ENCODE data around the gene DRGX.

DNA sequence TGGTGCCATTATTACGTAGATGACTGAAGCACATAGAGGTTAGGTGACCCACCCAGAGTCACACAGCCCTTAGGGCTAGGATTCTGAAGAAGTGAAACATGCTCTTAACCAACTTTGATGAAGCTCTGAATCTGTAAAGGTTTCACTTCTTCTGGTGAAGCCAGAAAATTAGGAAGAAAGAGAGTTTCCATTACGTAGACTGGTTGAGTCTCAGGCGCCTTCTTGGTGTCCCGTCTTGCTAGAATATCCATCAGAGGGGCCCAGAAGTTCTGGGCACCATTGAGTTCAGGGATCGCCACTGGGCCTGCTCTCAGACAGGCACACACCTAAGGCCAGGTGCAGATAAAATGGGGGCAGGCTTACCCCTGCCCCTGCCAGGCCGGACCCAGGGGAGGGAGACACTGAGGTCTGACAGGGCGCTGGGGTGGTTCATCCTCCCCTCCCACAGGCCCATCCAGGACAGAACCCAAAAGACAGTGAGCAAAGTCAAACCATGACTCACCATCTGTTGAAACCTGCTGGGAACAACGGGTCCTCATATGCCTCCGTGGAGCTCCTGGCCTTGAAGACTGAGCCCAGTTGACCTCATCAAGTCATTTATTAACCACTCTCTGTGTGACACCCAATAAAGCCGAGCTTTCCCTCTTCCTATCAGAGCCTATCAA lies 33.2 kb downstream of the DRGX start:
- TF ChIP-seq, protein P1, sequence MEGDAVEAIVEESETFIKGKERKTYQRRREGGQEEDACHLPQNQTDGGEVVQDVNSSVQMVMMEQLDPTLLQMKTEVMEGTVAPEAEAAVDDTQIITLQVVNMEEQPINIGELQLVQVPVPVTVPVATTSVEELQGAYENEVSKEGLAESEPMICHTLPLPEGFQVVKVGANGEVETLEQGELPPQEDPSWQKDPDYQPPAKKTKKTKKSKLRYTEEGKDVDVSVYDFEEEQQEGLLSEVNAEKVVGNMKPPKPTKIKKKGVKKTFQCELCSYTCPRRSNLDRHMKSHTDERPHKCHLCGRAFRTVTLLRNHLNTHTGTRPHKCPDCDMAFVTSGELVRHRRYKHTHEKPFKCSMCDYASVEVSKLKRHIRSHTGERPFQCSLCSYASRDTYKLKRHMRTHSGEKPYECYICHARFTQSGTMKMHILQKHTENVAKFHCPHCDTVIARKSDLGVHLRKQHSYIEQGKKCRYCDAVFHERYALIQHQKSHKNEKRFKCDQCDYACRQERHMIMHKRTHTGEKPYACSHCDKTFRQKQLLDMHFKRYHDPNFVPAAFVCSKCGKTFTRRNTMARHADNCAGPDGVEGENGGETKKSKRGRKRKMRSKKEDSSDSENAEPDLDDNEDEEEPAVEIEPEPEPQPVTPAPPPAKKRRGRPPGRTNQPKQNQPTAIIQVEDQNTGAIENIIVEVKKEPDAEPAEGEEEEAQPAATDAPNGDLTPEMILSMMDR (IDR thresholded peaks at IDR 0.05) = no peak
- no peak for TF ChIP-seq POLR2A (IDR thresholded peaks at IDR 0.05)
- no peak for TF ChIP-seq EP300 (IDR thresholded peaks at IDR 0.05)

Measured in tibial nerve (tissue), 4 donors.